Hepatocyte (in vitro differentiated cells): ENCODE measurements around the gene MRPL46. TPM values are rescaled to one million over a fixed set of nuclear protein-coding genes. Genes with fewer than 3 reads are reported as not detected.

ENCODE experiments used
- DNase-seq: peaks from one replicate; pipeline ENCODE4 v3.0.0-alpha.2; 2016; ENCODE audit warnings: low spot score
- H2AFZ ChIP-seq: fragments of 200-600 bp; sonication (generic); 2 replicates; pipeline ENCODE4 v1.6.0; 2016; ENCODE audit warnings: antibody characterized with exemption, mild to moderate bottlenecking
- H3K27ac ChIP-seq: fragments of 200-600 bp; sonication (generic); 2 replicates; pipeline ENCODE4 v1.5.1; 2016; ENCODE audit warnings: mild to moderate bottlenecking
- H3K27me3 ChIP-seq: fragments of 200-600 bp; sonication (generic); 2 replicates; pipeline ENCODE4 v1.6.1; 2016
- H3K36me3 ChIP-seq: fragments of 200-600 bp; sonication (generic); replicated peaks from 2 replicates; pipeline ENCODE4 v1.5.1; 2016; ENCODE audit warnings: low read depth; ENCODE audit not compliant: insufficient read depth
- H3K4me1 ChIP-seq: fragments of 200-600 bp; sonication (generic); 2 replicates; pipeline ENCODE4 v1.5.1; 2016; ENCODE audit warnings: mild to moderate bottlenecking, moderate library complexity; ENCODE audit not compliant: insufficient read depth
- H3K4me2 ChIP-seq: fragments of 200-600 bp; sonication (generic); 2 replicates; pipeline ENCODE4 v1.6.0; 2016
- H3K4me3 ChIP-seq: fragments of 200-600 bp; sonication (generic); 2 replicates; pipeline ENCODE4 v1.5.1; 2016; ENCODE audit warnings: mild to moderate bottlenecking
- H3K79me2 ChIP-seq: fragments of 200-600 bp; sonication (generic); 2 replicates; pipeline ENCODE4 v1.6.0; 2017; ENCODE audit warnings: mild to moderate bottlenecking
- H3K9me2 ChIP-seq: fragments of 200-600 bp; sonication (generic); replicated peaks from 2 replicates; pipeline ENCODE4 v1.6.0; 2017; ENCODE audit warnings: mild to moderate bottlenecking; ENCODE audit not compliant: insufficient read depth
- H3K9me3 ChIP-seq: fragments of 200-600 bp; sonication (generic); 2 replicates; pipeline ENCODE4 v1.5.1; 2016; ENCODE audit warnings: low read depth, mild to moderate bottlenecking
- H4K20me1 ChIP-seq: fragments of 200-600 bp; sonication (generic); 2 replicates; pipeline ENCODE4 v1.6.0; 2016; ENCODE audit warnings: mild to moderate bottlenecking; ENCODE audit not compliant: insufficient read depth, poor library complexity, severe bottlenecking
- EZH2 ChIP-seq: fragments of 200-600 bp; sonication (generic); IDR thresholded peaks from 2 replicates; pipeline ENCODE4 v1.6.1; 2016; ENCODE audit warnings: antibody characterized with exemption, mild to moderate bottlenecking, borderline replicate concordance
- EZH2phosphoT487 ChIP-seq: fragments of 200-600 bp; sonication (generic); IDR thresholded peaks from one replicate; pipeline ENCODE4 v1.6.1; 2018; ENCODE audit warnings: antibody characterized with exemption, mild to moderate bottlenecking, low read depth, moderate library complexity; ENCODE audit not compliant: unreplicated experiment, severe bottlenecking
- WGBS: methylation state at CpG from one replicate; pipeline ENCODE4 v1.1.6; 2016; ENCODE audit warnings: low lambda C conversion rate; ENCODE audit errors: missing lambda C conversion rate; 5-methylcytosine and 5-hydroxymethylcytosine counted together
- polyA plus RNA-seq: library from polyadenylated mRNA; unstranded; fragments of >200 nt; fragmentation: Nextera tagmentation; extraction: Ambion mirVana; gene quantifications from 2 replicates; pipeline ENCODE4 v1.2.1, GENCODE V29; 2016
- total RNA-seq: library from RNA; depleted of rRNA; stranded (reverse); fragments of >200 nt; gene quantifications from 2 replicates; pipeline ENCODE4 v1.2.3, GENCODE V29; 2014
- TF ChIP-seq, protein P1 (sequence below): fragments of 200-600 bp; sonication (generic); IDR thresholded peaks from 2 replicates; pipeline ENCODE4 v1.5.1; 2016; ENCODE audit warnings: antibody characterized with exemption, mild to moderate bottlenecking; ENCODE audit not compliant: poor library complexity

Gene MRPL46
- total and polyA plus RNA-seq, 2 experiments from 2014 or later = 29.0 to 40.9 TPM

DNA sequence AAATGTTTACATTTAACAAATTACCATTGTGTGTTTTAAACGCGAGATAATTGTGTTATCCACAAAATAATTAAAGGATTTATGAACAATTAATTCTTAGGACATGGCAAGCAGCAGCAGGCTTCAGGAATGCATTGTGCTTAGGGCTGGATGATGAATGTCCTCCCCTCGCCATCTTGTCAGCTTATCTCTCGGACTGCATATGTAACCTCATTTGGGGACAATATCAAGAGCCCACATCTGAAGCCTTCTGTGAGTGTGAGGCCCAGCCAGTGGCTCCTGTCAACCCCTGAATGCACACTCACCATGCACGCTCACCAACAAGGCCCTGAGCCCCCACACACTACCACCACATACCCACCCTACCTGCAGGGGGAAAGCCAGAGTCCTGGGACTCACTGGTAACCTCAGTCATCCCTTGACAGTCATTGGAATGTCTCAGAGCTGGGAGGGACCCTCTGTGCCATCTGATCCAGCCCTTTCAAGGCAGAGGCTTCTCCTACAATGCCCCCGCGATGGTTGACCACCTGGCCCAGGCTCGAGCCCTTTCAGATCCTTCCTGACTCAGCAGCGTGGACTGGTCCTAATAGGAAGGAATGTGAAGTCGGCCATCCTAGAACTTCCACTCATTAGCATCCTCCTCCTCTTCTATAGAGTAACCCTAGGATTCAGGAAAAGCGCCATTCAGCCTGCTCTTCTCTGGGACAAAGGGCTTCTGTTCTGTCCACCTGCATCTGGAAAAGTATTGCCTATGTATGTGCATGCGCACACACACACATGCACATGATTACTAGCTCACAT, 38.2 kb downstream of the MRPL46 start:
- Histone ChIP-seq H3K27ac (no peak overlapping the region), H3K4me1 (no peaks in the 10 kb centered on the region), H3K4me3 (no peak overlapping the region), H3K9me3 (no peaks in the 10 kb centered on the region), H3K27me3 (peaks cover 13% of the 10 kb centered on the region), H3K36me3 (no peaks in the 10 kb centered on the region), H2AFZ (no peak overlapping the region), H3K4me2 (no peak overlapping the region), H3K79me2 (no peaks in the 10 kb centered on the region), H3K9me2 (no peaks in the 10 kb centered on the region), H4K20me1 (no peaks in the 10 kb centered on the region)
- TF ChIP-seq, protein P1, sequence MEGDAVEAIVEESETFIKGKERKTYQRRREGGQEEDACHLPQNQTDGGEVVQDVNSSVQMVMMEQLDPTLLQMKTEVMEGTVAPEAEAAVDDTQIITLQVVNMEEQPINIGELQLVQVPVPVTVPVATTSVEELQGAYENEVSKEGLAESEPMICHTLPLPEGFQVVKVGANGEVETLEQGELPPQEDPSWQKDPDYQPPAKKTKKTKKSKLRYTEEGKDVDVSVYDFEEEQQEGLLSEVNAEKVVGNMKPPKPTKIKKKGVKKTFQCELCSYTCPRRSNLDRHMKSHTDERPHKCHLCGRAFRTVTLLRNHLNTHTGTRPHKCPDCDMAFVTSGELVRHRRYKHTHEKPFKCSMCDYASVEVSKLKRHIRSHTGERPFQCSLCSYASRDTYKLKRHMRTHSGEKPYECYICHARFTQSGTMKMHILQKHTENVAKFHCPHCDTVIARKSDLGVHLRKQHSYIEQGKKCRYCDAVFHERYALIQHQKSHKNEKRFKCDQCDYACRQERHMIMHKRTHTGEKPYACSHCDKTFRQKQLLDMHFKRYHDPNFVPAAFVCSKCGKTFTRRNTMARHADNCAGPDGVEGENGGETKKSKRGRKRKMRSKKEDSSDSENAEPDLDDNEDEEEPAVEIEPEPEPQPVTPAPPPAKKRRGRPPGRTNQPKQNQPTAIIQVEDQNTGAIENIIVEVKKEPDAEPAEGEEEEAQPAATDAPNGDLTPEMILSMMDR = no peak
- TF ChIP-seq EZH2phosphoT487 (no peak), EZH2 (no peak)
- DNase-seq = no peak
- 79% methylated on average over 12 of the region's 12 CpGs for WGBS

GRCh38 chr15:88428053-88428452, 39.1 kb downstream of the MRPL46 start:
- H3K4me2 ChIP-seq = no peak overlapping the region
- no peak overlapping the region for H3K27ac ChIP-seq
- H3K27me3 ChIP-seq = peaks cover 13% of the 10 kb centered on the region
- H4K20me1 ChIP-seq = no peaks in the 10 kb centered on the region
- no peaks in the 10 kb centered on the region for H3K79me2 ChIP-seq
- no peaks in the 10 kb centered on the region for H3K4me1 ChIP-seq
- H3K4me3 ChIP-seq = no peak overlapping the region
- no peaks in the 10 kb centered on the region for H3K36me3 ChIP-seq
- TF ChIP-seq EZH2 (no peak), EZH2phosphoT487 (no peak)
- TF ChIP-seq, protein P1 = no peak
- no peaks in the 10 kb centered on the region for H3K9me3 ChIP-seq
- DNase-seq = no peak
- H3K9me2 ChIP-seq = no peaks in the 10 kb centered on the region
- 61% methylated on average over 9 of the region's 9 CpGs for WGBS
- no peak overlapping the region for H2AFZ ChIP-seq

DNA sequence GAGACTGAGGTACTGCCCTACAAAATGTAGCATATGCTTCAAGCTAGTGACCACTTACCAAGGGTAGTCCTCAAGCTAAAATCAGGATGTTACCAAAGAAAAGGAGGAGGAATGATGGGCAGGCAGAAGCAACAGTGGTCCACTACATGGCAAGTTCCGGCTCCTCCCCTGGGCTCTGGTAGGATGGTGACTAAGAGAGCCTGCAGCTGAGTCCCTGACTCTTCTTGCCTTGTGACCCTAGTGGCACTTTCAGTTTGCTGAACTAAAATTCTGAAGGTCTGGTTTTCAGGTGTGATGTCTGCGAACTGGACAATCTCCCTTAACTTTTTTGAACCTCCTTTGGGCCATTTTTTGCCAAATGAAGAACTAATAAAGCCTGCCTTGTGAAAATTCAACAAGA, 40.9 kb downstream of the MRPL46 start:
- Histone ChIP-seq H3K9me2 (no peaks in the 10 kb centered on the region), H3K4me2 (no peak overlapping the region), H3K9me3 (no peaks in the 10 kb centered on the region), H3K4me3 (no peak overlapping the region), H3K4me1 (no peaks in the 10 kb centered on the region), H4K20me1 (no peaks in the 10 kb centered on the region), H3K27ac (no peak overlapping the region), H3K36me3 (no peaks in the 10 kb centered on the region), H3K27me3 (peaks cover 13% of the 10 kb centered on the region), H2AFZ (no peak overlapping the region), H3K79me2 (no peaks in the 10 kb centered on the region)
- DNase-seq = no peak
- WGBS = 81% methylated on average over 2 of the region's 2 CpGs
- TF ChIP-seq EZH2 = no peak
- no peak for TF ChIP-seq EZH2phosphoT487
- TF ChIP-seq, protein P1 = no peak
